CD14-positive monocyte (primary cell): ENCODE measurements around the gene ZNF48. TPM values are rescaled to one million over a fixed set of nuclear protein-coding genes. Genes with fewer than 3 reads are reported as not detected.

Experiments used
- DNase-seq, 3 donors: peaks; one replicate each; pipeline ENCODE4 v3.0.0-alpha.2; 2011 to 2022
- H2AFZ ChIP-seq: 2 replicates; pipeline ENCODE4 v1.6.0; 2012; ENCODE audit warnings: mild to moderate bottlenecking, low read depth, low read length, inconsistent platforms; ENCODE audit not compliant: insufficient read depth, poor library complexity, severe bottlenecking
- H3K27ac ChIP-seq, 2 donors: 1 replicate in 1 of 2; 2 replicates in 1 of 2; pipeline ENCODE4 v1.5.1; 2012 to 2013; ENCODE audit warnings: low read length in 2 of 2, control low read depth in 1 of 2, inconsistent platforms in 1 of 2, low read depth in 1 of 2, mild to moderate bottlenecking in 1 of 2
- H3K27me3 ChIP-seq, 2 donors: one replicate each; pipeline versions ENCODE4 v1.6.0 to v1.6.1; 2011 to 2013; ENCODE audit warnings: low read length in 2 of 2; ENCODE audit not compliant: control insufficient read depth in 2 of 2, insufficient read depth in 2 of 2
- H3K36me3 ChIP-seq, 2 donors: replicated peaks in 1 of 2; 1 replicate in 1 of 2; 2 replicates in 1 of 2; pipeline versions ENCODE4 v1.5.1 to v1.6.1; 2012 to 2013; ENCODE audit warnings: low read length in 2 of 2, control low read depth in 1 of 2, inconsistent platforms in 1 of 2, mild to moderate bottlenecking in 1 of 2; ENCODE audit not compliant: insufficient read depth in 2 of 2, control insufficient read depth in 1 of 2
- H3K4me1 ChIP-seq, 2 donors: 1 replicate in 1 of 2; 2 replicates in 1 of 2; pipeline versions ENCODE4 v1.5.1 to v1.6.1; 2012 to 2013; ENCODE audit warnings: low read length in 2 of 2, control low read depth in 1 of 2, inconsistent platforms in 1 of 2, mild to moderate bottlenecking in 1 of 2, moderate library complexity in 1 of 2; ENCODE audit not compliant: insufficient read depth in 2 of 2, control insufficient read depth in 1 of 2
- H3K4me2 ChIP-seq: replicated peaks from 2 replicates; pipeline ENCODE3; 2012; ENCODE audit warnings: low read length, moderate library complexity, mild to moderate bottlenecking; ENCODE audit not compliant: poor library complexity, severe bottlenecking; ENCODE audit errors: extremely low read depth
- H3K4me3 ChIP-seq, 3 experiments: fragments of 200-600 bp in 1 of 3; sonication (generic) in 1 of 3; replicated peaks in 1 of 3; 1 replicate in 2 of 3; 2 replicates in 1 of 3; pipeline ENCODE4 v1.5.1; 2011 to 2013; ENCODE audit warnings: low read length in 3 of 3, mild to moderate bottlenecking in 3 of 3, control low read depth in 2 of 3, low read depth in 2 of 3, inconsistent platforms in 1 of 3, moderate library complexity in 1 of 3
- H3K79me2 ChIP-seq: 2 replicates; pipeline ENCODE4 v1.6.0; 2012; ENCODE audit warnings: mild to moderate bottlenecking, control low read depth, inconsistent platforms, low read length, moderate library complexity; ENCODE audit not compliant: insufficient read depth
- H3K9ac ChIP-seq: 2 replicates; pipeline ENCODE4 v1.6.0; 2017; ENCODE audit warnings: low read length, mild to moderate bottlenecking; ENCODE audit not compliant: insufficient read depth, poor library complexity, severe bottlenecking
- H3K9me3 ChIP-seq, 2 donors: replicated peaks in 1 of 2; 1 replicate in 1 of 2; 2 replicates in 1 of 2; pipeline versions ENCODE4 v1.5.1 to v1.6.1; 2012 to 2013; ENCODE audit warnings: low read length in 2 of 2, control low read depth in 1 of 2; ENCODE audit not compliant: control insufficient read depth in 1 of 2, insufficient read depth in 1 of 2
- H4K20me1 ChIP-seq: 2 replicates; pipeline ENCODE4 v1.6.0; 2012; ENCODE audit warnings: mild to moderate bottlenecking, low read length, control low read depth, moderate library complexity; ENCODE audit not compliant: insufficient read depth
- H3K27ac Mint-ChIP-seq, 7 donors: one replicate each; pipeline ENCODE4 v1.8.0; 2020; ENCODE audit warnings: mild to moderate bottlenecking in 7 of 7, mixed read lengths in 7 of 7, moderate library complexity in 6 of 7, inconsistent platforms in 2 of 7
- H3K27me3 Mint-ChIP-seq, 3 donors: one replicate each; pipeline ENCODE4 v1.8.0; 2021 to 2022; ENCODE audit warnings: low read depth in 3 of 3, mild to moderate bottlenecking in 3 of 3, mixed read lengths in 3 of 3, moderate library complexity in 3 of 3, inconsistent platforms in 1 of 3
- H3K36me3 Mint-ChIP-seq, 2 donors: one replicate each; pipeline ENCODE4 v1.8.0; 2020; ENCODE audit warnings: mixed read lengths in 2 of 2, inconsistent platforms in 1 of 2, mild to moderate bottlenecking in 1 of 2
- H3K4me1 Mint-ChIP-seq: one replicate; pipeline ENCODE4 v1.8.0; 2020; ENCODE audit warnings: mild to moderate bottlenecking, mixed read lengths
- H3K4me3 Mint-ChIP-seq, 2 donors: one replicate each; pipeline ENCODE4 v1.8.0; 2020; ENCODE audit warnings: mild to moderate bottlenecking in 2 of 2, mixed read lengths in 2 of 2, moderate library complexity in 1 of 2
- H3K9me3 Mint-ChIP-seq, 7 donors: one replicate each; pipeline ENCODE4 v1.8.0; 2020 to 2022; ENCODE audit warnings: mixed read lengths in 7 of 7, mild to moderate bottlenecking in 6 of 7, moderate library complexity in 6 of 7, inconsistent platforms in 2 of 7
- CTCF ChIP-seq: fragments of 200-600 bp; IDR thresholded peaks from one replicate; pipeline ENCODE4 v1.8.0; 2022; ENCODE audit warnings: antibody characterized with exemption, mild to moderate bottlenecking
- WGBS: methylation state at CpG from one replicate; pipeline ENCODE4 v1.1.5; 2013; ENCODE audit warnings: missing lambda C conversion rate; ENCODE audit not compliant: insufficient coverage; 5-methylcytosine and 5-hydroxymethylcytosine counted together
- intact Hi-C, 2 donors: fragments of 100-400 bp; cut with micrococcal nuclease; formaldehyde crosslinking; loops; one replicate each; pipeline versions ENCODE4 v1.15.0 to v1.15.1; 2023
- polyA plus RNA-seq, 3 donors: library from polyadenylated mRNA; depleted of rRNA in 1 of 3; unstranded in 2 of 3; stranded (reverse) in 1 of 3; fragments of 300-500 nt in 2 of 3; fragments of >200 nt in 1 of 3; fragmentation: Illumina TruSeq in 2 of 3; gene quantifications; 1 replicate in 2 of 3; 2 replicates in 1 of 3; pipeline ENCODE4 v1.2.3, GENCODE V29; 2012 to 2021

ZNF48 gene
- polyA plus RNA-seq, 3 donors = 0.67 to 1.4 (median 0.93) TPM

GRCh38 chr16:30357085-30357714 lies 38.0 kb upstream of the ZNF48 start:
- peak overlapping the region in 1 of 3 experiments; percentile 100 for H3K4me3 ChIP-seq
- peak overlapping the region; percentile 52 to 88 (median 76) for H3K27ac Mint-ChIP-seq
- H3K4me3 Mint-ChIP-seq = no peak overlapping the region
- H3K79me2 ChIP-seq = peaks cover 72% of the 10 kb centered on the region
- H3K27me3 ChIP-seq = no peaks in the 10 kb centered on the region
- 89% methylated on average over 1 of the region's 5 CpGs for WGBS
- peak overlapping the region; percentile 100 for H3K4me2 ChIP-seq
- peak overlapping the region in 1 of 2 donors; percentile 99 for H3K27ac ChIP-seq
- TF ChIP-seq CTCF = no peak
- H3K4me1 ChIP-seq = peaks cover 26 to 36% of the 10 kb centered on the region in 2 donors
- H3K36me3 Mint-ChIP-seq = peaks cover 57 to 70% of the 10 kb centered on the region in 2 donors
- no peak overlapping the region for H3K9ac ChIP-seq
- H2AFZ ChIP-seq = no peak overlapping the region
- no peaks in the 10 kb centered on the region for H3K9me3 ChIP-seq
- no peak for DNase-seq
- intact Hi-C loops = loop anchor here in 1 of 2 donors (10.0 kb wide), 1 partner anchor 48 kb away; the partner anchor contains the start of gene ZNF771
- H3K36me3 ChIP-seq = peaks cover 64 to 70% of the 10 kb centered on the region in 2 donors
- H3K27me3 Mint-ChIP-seq = peaks cover 0 to 1% (median 0%) of the 10 kb centered on the region in 3 donors
- H3K4me1 Mint-ChIP-seq = peaks cover 32% of the 10 kb centered on the region
- peaks cover 79% of the 10 kb centered on the region for H4K20me1 ChIP-seq
- no peaks in the 10 kb centered on the region for H3K9me3 Mint-ChIP-seq

- Histone ChIP-seq H2AFZ (no peak overlapping the region), H3K4me2 (no peak overlapping the region), H3K79me2 (peaks cover 75% of the 10 kb centered on the region), H3K9ac (no peak overlapping the region), H3K4me3 (no peak overlapping the region), H4K20me1 (peaks cover 79% of the 10 kb centered on the region), H3K4me1 (peaks cover 26 to 36% of the 10 kb centered on the region in 2 donors), H3K36me3 (peaks cover 62 to 70% of the 10 kb centered on the region in 2 donors), H3K27ac (peak overlapping the region in 1 of 2 donors; percentile 99), H3K9me3 (no peaks in the 10 kb centered on the region), H3K27me3 (no peaks in the 10 kb centered on the region)
- no peak for DNase-seq
- peak overlapping the region in 5 of 7 donors; percentile 6 to 81 (median 14) for H3K27ac Mint-ChIP-seq
- H3K4me1 Mint-ChIP-seq = peaks cover 32% of the 10 kb centered on the region
- intact Hi-C loops = loop anchor here in 1 of 2 donors (10.0 kb wide), 1 partner anchor 47 kb away; the partner anchor contains the start of gene ZNF771
- no peaks in the 10 kb centered on the region for H3K9me3 Mint-ChIP-seq
- TF ChIP-seq CTCF = no peak
- H3K4me3 Mint-ChIP-seq = peak overlapping the region in 1 of 2 donors; percentile 13
- 92% methylated on average over 32 of the region's 37 CpGs for WGBS
- H3K36me3 Mint-ChIP-seq = peaks cover 55 to 70% of the 10 kb centered on the region in 2 donors
- peaks cover 0 to 1% (median 0%) of the 10 kb centered on the region in 3 donors for H3K27me3 Mint-ChIP-seq
These were observed 37.3 kb upstream of the ZNF48 start for GRCh38 chr16:30357715-30358576.
